ENCODE measurements around the gene ANO10. TPM values are rescaled to one million over a fixed set of nuclear protein-coding genes. Genes with fewer than 3 reads are reported as not detected.
"Not testable (repeated sequence)": the region's sequence is repeated elsewhere in the genome, so short reads cannot be mapped to it uniquely, and the experiment has no call there.

ANO10 gene
- total and polyA plus RNA-seq, 11 donors = 8.3 to 29.8 (median 15.8) TPM

DNA sequence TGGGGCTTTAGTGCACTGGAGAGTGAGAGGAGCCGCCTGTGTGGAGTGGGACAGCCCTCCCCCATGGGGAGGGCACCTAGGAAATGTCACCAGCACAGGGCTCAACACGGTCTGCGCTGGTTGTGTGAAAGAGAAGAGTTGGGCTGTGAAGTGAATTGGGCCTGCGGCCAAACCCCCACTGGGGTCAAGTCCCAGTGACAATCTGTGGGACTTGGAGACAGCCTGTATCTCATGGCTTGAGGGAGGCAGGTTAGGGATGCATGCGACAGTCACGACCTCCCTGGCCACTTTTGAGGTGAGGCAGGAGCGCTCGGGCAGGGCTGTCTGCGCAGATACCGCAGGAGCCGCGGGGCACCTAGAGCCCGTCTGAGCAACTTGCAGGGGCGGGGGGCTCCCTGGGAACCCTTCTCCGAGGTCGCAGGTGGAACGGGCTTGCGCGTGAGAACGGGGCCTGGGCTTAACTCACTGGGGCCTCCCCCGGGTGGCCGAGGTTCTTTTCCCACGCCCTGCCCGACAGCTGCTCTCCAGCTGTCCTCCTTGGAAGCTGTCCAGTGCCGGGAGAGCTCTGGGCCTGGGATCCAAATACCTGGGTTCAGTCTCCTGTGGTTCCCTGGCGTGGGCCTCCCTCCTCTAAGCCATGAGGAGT, 258.1 kb downstream of the ANO10 start:
- intact Hi-C loops (cut with DNase I) = no loop called here

DNA sequence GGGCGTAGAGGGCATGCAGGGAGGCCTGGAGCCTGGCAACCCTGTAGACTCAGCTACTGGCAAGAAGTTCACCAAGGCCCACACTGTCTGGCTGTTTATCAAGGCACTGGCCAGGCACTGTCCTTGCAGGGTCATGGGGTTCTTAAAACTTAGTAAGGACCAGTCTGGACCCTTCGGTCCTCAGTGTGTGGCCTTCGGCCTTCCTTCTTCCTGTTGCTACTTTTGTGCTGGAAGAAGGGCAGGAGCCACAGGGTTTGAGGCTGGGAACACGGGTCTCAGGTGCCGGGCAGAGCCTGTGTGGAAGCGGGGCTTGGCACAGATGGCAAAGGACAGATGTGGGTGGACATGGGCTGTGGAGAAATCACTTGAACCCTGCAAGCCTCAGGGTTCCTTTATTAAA, 258.9 kb downstream of the ANO10 start:
- intact Hi-C loops (cut with DNase I) = no loop called here
- WGBS, 4 donors = 88 to 97% (median 92%) methylated on average over 5 to 6 of the region's 6 CpGs

More for the DNA sequence above, 258.1 kb downstream of the ANO10 start:
- H3K9me3 ChIP-seq = no peaks in the 10 kb centered on the region
- DNase-seq = peak; percentile 69 to 87 (median 78)
- no peak overlapping the region for H3K4me3 ChIP-seq
- no peaks in the 10 kb centered on the region for H3K27me3 ChIP-seq
- peak; percentile 28 to 70 (median 50) for ATAC-seq
- WGBS, 4 donors = 71 to 88% (median 80%) methylated on average over 16 to 26 of the region's 26 CpGs
- TF ChIP-seq, protein P1, sequence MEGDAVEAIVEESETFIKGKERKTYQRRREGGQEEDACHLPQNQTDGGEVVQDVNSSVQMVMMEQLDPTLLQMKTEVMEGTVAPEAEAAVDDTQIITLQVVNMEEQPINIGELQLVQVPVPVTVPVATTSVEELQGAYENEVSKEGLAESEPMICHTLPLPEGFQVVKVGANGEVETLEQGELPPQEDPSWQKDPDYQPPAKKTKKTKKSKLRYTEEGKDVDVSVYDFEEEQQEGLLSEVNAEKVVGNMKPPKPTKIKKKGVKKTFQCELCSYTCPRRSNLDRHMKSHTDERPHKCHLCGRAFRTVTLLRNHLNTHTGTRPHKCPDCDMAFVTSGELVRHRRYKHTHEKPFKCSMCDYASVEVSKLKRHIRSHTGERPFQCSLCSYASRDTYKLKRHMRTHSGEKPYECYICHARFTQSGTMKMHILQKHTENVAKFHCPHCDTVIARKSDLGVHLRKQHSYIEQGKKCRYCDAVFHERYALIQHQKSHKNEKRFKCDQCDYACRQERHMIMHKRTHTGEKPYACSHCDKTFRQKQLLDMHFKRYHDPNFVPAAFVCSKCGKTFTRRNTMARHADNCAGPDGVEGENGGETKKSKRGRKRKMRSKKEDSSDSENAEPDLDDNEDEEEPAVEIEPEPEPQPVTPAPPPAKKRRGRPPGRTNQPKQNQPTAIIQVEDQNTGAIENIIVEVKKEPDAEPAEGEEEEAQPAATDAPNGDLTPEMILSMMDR (IDR thresholded peaks at IDR 0.05) = no peak
- no peak for TF ChIP-seq POLR2A (IDR thresholded peaks at IDR 0.05)
- peaks cover 0 to 4% (median 0%) of the 10 kb centered on the region in 9 donors for H3K36me3 ChIP-seq
- H3K4me1 ChIP-seq = peaks cover 0 to 39% (median 17%) of the 10 kb centered on the region in 12 donors
- peak overlapping the region in 11 of 12 donors; percentile 17 to 71 (median 39) for H3K27ac ChIP-seq

DNA sequence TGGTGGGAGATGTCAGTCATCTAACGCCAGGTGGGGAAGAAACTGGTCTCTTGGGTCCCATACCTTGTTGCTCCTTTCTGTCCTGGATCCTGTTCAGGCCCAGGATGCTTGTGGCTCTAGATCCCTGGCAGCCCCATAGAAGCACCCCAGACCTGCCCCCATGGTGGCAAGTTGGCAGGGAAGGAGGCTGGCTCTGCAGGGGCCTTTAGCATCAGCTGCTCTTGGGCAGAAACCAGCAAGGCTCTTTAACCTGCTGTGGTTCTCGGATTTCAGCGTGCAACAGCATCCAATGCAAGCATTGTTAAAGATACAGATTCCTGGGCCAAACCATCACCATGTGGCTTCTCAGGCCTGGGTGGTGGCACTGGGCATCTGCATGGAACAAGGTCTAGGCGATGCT, 259.6 kb downstream of the ANO10 start:
- H3K9me3 ChIP-seq = peaks cover 0 to 6% (median 0%) of the 10 kb centered on the region in 12 donors
- DNase-seq (no peak), ATAC-seq (no peak)
- WGBS, 4 donors = 94 to 100% (median 96%) methylated on average over 1 to 4 of the region's 4 CpGs
- peaks cover 0 to 4% (median 0%) of the 10 kb centered on the region in 9 donors for H3K36me3 ChIP-seq
- peak overlapping the region in 4 of 12 donors; percentile 18 to 63 (median 50) for H3K27ac ChIP-seq
- no peak for TF ChIP-seq POLR2A (IDR thresholded peaks at IDR 0.05)
- TF ChIP-seq, protein P1 (IDR thresholded peaks at IDR 0.05) = no peak
- peaks cover 0 to 38% (median 17%) of the 10 kb centered on the region in 12 donors for H3K4me1 ChIP-seq
- H3K27me3 ChIP-seq = no peaks in the 10 kb centered on the region
- no peak overlapping the region for H3K4me3 ChIP-seq
- intact Hi-C loops (cut with DNase I) = no loop called here

More for the DNA sequence above, 258.9 kb downstream of the ANO10 start:
- no peaks in the 10 kb centered on the region for H3K27me3 ChIP-seq
- H3K27ac ChIP-seq = peak overlapping the region in 9 of 12 donors; percentile 28 to 71 (median 59)
- ATAC-seq = no peak
- H3K9me3 ChIP-seq = peaks cover 0 to 5% (median 0%) of the 10 kb centered on the region in 12 donors
- DNase-seq = no peak
- no peak overlapping the region for H3K4me3 ChIP-seq
- H3K36me3 ChIP-seq = peaks cover 0 to 4% (median 0%) of the 10 kb centered on the region in 9 donors
- peaks cover 0 to 39% (median 17%) of the 10 kb centered on the region in 12 donors for H3K4me1 ChIP-seq
- TF ChIP-seq, protein P1 (IDR thresholded peaks at IDR 0.05) = no peak
- TF ChIP-seq POLR2A (IDR thresholded peaks at IDR 0.05) = no peak

DNA sequence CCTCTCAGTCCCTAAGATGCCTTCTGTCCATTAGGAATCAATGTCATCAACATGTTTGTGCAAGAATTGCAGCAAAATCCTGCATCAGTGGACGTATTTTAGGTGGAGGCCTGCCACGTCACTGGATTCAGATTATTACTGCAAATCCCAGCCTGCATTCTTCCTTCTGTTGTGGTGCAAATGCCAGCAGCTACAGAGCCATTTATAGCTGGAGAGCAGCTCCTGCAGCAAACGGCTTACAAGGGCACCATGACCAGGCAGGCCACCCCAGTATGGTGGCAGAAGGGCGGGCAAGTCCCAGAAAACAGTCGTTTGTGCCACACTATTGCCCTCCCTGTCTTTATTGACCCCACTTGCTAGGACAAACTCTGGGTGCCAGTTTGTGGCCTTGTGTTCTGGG, 260.7 kb downstream of the ANO10 start:
- 62 to 70% (median 70%) methylated on average over 4 to 5 of the region's 5 CpGs for WGBS, 4 donors
- peak; percentile 40 to 57 (median 45) for ATAC-seq
- peaks cover 0 to 27% (median 10%) of the 10 kb centered on the region in 12 donors for H3K4me1 ChIP-seq
- DNase-seq = no peak
- H3K9me3 ChIP-seq = peaks cover 0 to 14% (median 2%) of the 10 kb centered on the region in 12 donors
- TF ChIP-seq, protein P1 (IDR thresholded peaks at IDR 0.05) = no peak
- no peak for TF ChIP-seq POLR2A (IDR thresholded peaks at IDR 0.05)
- H3K27me3 ChIP-seq = no peaks in the 10 kb centered on the region
- H3K4me3 ChIP-seq = no peak overlapping the region
- H3K36me3 ChIP-seq = peaks cover 0 to 2% (median 0%) of the 10 kb centered on the region in 9 donors
- intact Hi-C loops (cut with DNase I) = no loop called here
- peak overlapping the region in 6 of 12 donors; percentile 26 to 63 (median 40) for H3K27ac ChIP-seq

DNA sequence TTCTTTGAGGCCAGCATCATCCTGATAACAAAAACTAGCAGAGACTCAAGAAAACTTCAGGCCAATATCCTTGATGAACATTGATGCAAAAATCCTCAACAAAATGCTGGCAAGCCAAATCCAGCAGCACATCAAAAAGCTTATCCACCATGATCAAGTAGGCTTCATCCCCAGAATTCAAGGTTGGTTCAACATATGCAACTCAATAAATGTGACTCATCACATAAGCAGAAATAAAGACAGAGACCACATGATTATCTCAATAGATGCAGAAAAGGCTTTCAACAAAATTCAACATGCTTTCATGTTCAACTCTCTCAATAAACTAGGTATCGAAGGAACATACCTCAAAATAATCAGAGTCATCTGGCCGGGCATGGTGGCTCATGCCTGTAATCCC, 265.8 kb downstream of the ANO10 start:
- H3K27me3 ChIP-seq; H3K36me3 ChIP-seq; DNase-seq; H3K4me1 ChIP-seq; H3K4me3 ChIP-seq; H3K27ac ChIP-seq; ATAC-seq; intact Hi-C loops (cut with DNase I): not testable (repeated sequence)
- WGBS, 4 donors = 91 to 100% (median 97%) methylated on average over 2 of the region's 2 CpGs
- H3K9me3 ChIP-seq = peaks cover 0 to 60% (median 22%) of the 10 kb centered on the region in 12 donors

Measured in heart left ventricle (tissue), 16 donors.